ENCODE data around the gene NFIA. TPM values are rescaled to one million over a fixed set of nuclear protein-coding genes. Genes with fewer than 3 reads are reported as not detected.

The NFIA gene
- total and polyA plus RNA-seq, 9 of the 15 experiments (the other 6 are each of a cell fraction or from before 2014, with no cell fraction given), result 5.3 to 24.9 (median 9.8) TPM

DNA sequence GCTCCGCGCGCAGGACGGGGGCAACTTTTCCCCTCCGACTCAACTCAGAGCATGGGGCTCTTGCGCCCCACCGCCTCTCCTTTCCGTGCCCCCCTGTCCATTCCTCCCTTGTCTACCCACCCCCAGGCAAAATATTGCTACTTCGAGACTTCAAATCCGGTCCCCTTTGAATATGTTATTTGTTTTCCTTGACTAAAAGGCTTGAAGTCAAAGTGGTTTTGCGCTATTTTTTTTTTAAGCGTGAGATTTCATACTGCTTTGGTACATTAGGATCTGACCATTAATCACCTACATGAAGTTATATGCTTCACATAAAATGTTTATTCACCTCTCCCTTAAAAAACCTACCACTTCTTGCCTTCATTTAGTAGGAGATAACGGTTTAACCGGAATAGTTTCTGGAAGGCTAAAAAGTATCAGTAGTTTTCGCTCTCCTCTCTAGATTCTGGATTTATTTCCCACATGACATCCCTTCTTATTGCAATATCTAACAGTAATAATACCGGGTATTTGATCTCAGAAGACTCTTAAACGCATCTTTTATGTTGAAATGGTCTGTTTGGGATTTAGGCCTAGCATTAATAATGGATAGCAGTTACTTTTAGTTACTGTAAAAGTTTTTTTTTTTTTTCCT is 1.6 kb downstream of the NFIA start (continued):
- TF ChIP-seq, protein P1, sequence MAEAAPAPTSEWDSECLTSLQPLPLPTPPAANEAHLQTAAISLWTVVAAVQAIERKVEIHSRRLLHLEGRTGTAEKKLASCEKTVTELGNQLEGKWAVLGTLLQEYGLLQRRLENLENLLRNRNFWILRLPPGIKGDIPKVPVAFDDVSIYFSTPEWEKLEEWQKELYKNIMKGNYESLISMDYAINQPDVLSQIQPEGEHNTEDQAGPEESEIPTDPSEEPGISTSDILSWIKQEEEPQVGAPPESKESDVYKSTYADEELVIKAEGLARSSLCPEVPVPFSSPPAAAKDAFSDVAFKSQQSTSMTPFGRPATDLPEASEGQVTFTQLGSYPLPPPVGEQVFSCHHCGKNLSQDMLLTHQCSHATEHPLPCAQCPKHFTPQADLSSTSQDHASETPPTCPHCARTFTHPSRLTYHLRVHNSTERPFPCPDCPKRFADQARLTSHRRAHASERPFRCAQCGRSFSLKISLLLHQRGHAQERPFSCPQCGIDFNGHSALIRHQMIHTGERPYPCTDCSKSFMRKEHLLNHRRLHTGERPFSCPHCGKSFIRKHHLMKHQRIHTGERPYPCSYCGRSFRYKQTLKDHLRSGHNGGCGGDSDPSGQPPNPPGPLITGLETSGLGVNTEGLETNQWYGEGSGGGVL (CRISPR knock-in tag; IDR thresholded peaks at IDR 0.05), result no peak
- TF ChIP-seq TAL1 (IDR thresholded peaks at IDR 0.05) (no peak), CXXC5 (CRISPR knock-in tag; IDR thresholded peaks at IDR 0.05) (no peak), EGR1 (conservative IDR thresholded peaks at IDR 0.05) (no peak), HNRNPH1 (optimal IDR thresholded peaks at IDR 0.05; ENCODE audit: low read depth, low read length) (no peak), MYC (IDR thresholded peaks at IDR 0.05; ENCODE audit: low read depth, low read length) (no peak), MYC (CRISPR knock-in tag; IDR thresholded peaks at IDR 0.05; ENCODE audit: borderline replicate concordance, low read depth) (no peak), HNRNPLL (IDR thresholded peaks at IDR 0.05; ENCODE audit: low read depth, low read length, poor library complexity, severe bottlenecking) (no peak), SMARCA4 (IDR thresholded peaks at IDR 0.05) (no peak), NUFIP1 (IDR thresholded peaks at IDR 0.05; ENCODE audit: partially characterized antibody) (no peak), ZNF57 (CRISPR knock-in tag; IDR thresholded peaks at IDR 0.05) (no peak), TCF3 (CRISPR knock-in tag; IDR thresholded peaks at IDR 0.05) (no peak), MED1 (CRISPR knock-in tag; IDR thresholded peaks at IDR 0.05; ENCODE audit: borderline replicate concordance) (no peak), MTA2 (IDR thresholded peaks at IDR 0.05; ENCODE audit: low read depth) (no peak), TGIF2 (CRISPR knock-in tag; IDR thresholded peaks at IDR 0.05) (no peak)
- TF ChIP-seq, protein P2, sequence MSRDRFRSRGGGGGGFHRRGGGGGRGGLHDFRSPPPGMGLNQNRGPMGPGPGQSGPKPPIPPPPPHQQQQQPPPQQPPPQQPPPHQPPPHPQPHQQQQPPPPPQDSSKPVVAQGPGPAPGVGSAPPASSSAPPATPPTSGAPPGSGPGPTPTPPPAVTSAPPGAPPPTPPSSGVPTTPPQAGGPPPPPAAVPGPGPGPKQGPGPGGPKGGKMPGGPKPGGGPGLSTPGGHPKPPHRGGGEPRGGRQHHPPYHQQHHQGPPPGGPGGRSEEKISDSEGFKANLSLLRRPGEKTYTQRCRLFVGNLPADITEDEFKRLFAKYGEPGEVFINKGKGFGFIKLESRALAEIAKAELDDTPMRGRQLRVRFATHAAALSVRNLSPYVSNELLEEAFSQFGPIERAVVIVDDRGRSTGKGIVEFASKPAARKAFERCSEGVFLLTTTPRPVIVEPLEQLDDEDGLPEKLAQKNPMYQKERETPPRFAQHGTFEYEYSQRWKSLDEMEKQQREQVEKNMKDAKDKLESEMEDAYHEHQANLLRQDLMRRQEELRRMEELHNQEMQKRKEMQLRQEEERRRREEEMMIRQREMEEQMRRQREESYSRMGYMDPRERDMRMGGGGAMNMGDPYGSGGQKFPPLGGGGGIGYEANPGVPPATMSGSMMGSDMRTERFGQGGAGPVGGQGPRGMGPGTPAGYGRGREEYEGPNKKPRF (IDR thresholded peaks at IDR 0.05; ENCODE audit: low read depth, low read length), result no peak
- TF ChIP-seq, protein P3, sequence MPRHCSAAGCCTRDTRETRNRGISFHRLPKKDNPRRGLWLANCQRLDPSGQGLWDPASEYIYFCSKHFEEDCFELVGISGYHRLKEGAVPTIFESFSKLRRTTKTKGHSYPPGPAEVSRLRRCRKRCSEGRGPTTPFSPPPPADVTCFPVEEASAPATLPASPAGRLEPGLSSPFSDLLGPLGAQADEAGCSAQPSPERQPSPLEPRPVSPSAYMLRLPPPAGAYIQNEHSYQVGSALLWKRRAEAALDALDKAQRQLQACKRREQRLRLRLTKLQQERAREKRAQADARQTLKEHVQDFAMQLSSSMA (CRISPR knock-in tag; IDR thresholded peaks at IDR 0.05), result no peak
- TF ChIP-seq, protein P4, sequence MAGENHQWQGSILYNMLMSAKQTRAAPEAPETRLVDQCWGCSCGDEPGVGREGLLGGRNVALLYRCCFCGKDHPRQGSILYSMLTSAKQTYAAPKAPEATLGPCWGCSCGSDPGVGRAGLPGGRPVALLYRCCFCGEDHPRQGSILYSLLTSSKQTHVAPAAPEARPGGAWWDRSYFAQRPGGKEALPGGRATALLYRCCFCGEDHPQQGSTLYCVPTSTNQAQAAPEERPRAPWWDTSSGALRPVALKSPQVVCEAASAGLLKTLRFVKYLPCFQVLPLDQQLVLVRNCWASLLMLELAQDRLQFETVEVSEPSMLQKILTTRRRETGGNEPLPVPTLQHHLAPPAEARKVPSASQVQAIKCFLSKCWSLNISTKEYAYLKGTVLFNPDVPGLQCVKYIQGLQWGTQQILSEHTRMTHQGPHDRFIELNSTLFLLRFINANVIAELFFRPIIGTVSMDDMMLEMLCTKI (IDR thresholded peaks at IDR 0.05; ENCODE audit: partially characterized antibody), result no peak
- TF ChIP-seq, protein P5, sequence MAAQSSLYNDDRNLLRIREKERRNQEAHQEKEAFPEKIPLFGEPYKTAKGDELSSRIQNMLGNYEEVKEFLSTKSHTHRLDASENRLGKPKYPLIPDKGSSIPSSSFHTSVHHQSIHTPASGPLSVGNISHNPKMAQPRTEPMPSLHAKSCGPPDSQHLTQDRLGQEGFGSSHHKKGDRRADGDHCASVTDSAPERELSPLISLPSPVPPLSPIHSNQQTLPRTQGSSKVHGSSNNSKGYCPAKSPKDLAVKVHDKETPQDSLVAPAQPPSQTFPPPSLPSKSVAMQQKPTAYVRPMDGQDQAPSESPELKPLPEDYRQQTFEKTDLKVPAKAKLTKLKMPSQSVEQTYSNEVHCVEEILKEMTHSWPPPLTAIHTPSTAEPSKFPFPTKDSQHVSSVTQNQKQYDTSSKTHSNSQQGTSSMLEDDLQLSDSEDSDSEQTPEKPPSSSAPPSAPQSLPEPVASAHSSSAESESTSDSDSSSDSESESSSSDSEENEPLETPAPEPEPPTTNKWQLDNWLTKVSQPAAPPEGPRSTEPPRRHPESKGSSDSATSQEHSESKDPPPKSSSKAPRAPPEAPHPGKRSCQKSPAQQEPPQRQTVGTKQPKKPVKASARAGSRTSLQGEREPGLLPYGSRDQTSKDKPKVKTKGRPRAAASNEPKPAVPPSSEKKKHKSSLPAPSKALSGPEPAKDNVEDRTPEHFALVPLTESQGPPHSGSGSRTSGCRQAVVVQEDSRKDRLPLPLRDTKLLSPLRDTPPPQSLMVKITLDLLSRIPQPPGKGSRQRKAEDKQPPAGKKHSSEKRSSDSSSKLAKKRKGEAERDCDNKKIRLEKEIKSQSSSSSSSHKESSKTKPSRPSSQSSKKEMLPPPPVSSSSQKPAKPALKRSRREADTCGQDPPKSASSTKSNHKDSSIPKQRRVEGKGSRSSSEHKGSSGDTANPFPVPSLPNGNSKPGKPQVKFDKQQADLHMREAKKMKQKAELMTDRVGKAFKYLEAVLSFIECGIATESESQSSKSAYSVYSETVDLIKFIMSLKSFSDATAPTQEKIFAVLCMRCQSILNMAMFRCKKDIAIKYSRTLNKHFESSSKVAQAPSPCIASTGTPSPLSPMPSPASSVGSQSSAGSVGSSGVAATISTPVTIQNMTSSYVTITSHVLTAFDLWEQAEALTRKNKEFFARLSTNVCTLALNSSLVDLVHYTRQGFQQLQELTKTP (IDR thresholded peaks at IDR 0.05; ENCODE audit: low read depth in 1 of 2, partially characterized antibody in 2 of 2), result peak in 1 of 2 experiments; percentile 17
